H1 (cell line): ENCODE measurements around the gene ANO2. TPM values are rescaled to one million over a fixed set of nuclear protein-coding genes. Genes with fewer than 3 reads are reported as not detected.

ENCODE experiments used
- CTCF ChIA-PET: fragments of 300-600 bp; sonication (Branson Sonifier 250); formaldehyde crosslinking; loops from one replicate; lab custom pipeline; 2021; ENCODE audit not compliant: partially characterized antibody; lab: Charles Lee
- POLR2A ChIA-PET: fragments of 300-600 bp; sonication (Branson Sonifier 250); formaldehyde crosslinking; loops from one replicate; lab custom pipeline; 2021; ENCODE audit warnings: inconsistent platforms; ENCODE audit not compliant: partially characterized antibody; lab: Charles Lee
- DNase-seq, 2 experiments: peaks; one replicate each; pipeline versions ENCODE4 v3.0.0 to v3.0.0-alpha.2; 2010 to 2022; ENCODE audit warnings: low spot score in 2 of 2, low read depth in 1 of 2, mixed read lengths in 1 of 2
- FAIRE-seq: peaks from 2 replicates; lab custom pipeline; 2011; peaks lifted over from hg19 to GRCh38; lab: Jason Lieb, UNC
- H2AFZ ChIP-seq: 2 replicates; pipeline ENCODE4 v1.8.1; 2012; ENCODE audit warnings: low read length, inconsistent platforms
- H2AK5ac ChIP-seq: 2 replicates; pipeline ENCODE4 v1.6.1; 2013; ENCODE audit warnings: low read depth, low read length
- H2BK120ac ChIP-seq: replicated peaks from 2 replicates; pipeline ENCODE3; 2013; ENCODE audit warnings: low read depth, low read length, inconsistent platforms
- H2BK12ac ChIP-seq: 2 replicates; pipeline ENCODE4 v1.6.1; 2013; ENCODE audit warnings: low read depth, low read length
- H2BK15ac ChIP-seq: 2 replicates; pipeline ENCODE4 v1.6.1; 2013; ENCODE audit warnings: low read length
- H2BK20ac ChIP-seq: 2 replicates; pipeline ENCODE4 v1.6.1; 2013; ENCODE audit warnings: low read length
- H2BK5ac ChIP-seq: 2 replicates; pipeline ENCODE4 v1.6.1; 2013; ENCODE audit warnings: low read depth, low read length
- H3K14ac ChIP-seq: 2 replicates; pipeline ENCODE4 v1.6.1; 2013; ENCODE audit warnings: inconsistent platforms; ENCODE audit not compliant: insufficient read length
- H3K18ac ChIP-seq: 2 replicates; pipeline ENCODE4 v1.6.1; 2013; ENCODE audit warnings: low read length; ENCODE audit errors: extremely low read depth
- H3K23ac ChIP-seq: 2 replicates; pipeline ENCODE4 v1.6.1; 2013; ENCODE audit warnings: inconsistent platforms; ENCODE audit not compliant: insufficient read length
- H3K23me2 ChIP-seq: 2 replicates; pipeline ENCODE4 v1.6.1; 2013; ENCODE audit warnings: low read depth, low read length
- H3K27ac ChIP-seq: 2 replicates; pipeline ENCODE4 v1.6.1; 2011; ENCODE audit warnings: low read depth, low read length, inconsistent platforms
- H3K27me3 ChIP-seq, 4 experiments: replicated peaks in 1 of 4; 1 replicate in 1 of 4; 2 replicates in 3 of 4; pipeline versions ENCODE4 v1.6.1 to v1.8.1; 2011 to 2013; ENCODE audit warnings: low read length in 3 of 4, mild to moderate bottlenecking in 3 of 4, inconsistent platforms in 2 of 4, mixed read lengths in 2 of 4, moderate library complexity in 1 of 4; ENCODE audit not compliant: control insufficient read depth in 3 of 4, insufficient read depth in 3 of 4; ENCODE audit errors: extremely low read depth in 1 of 4
- H3K36me3 ChIP-seq, 4 experiments: 2 replicates each; pipeline versions ENCODE4 v1.6.1 to v1.8.1; 2011 to 2013; ENCODE audit warnings: mild to moderate bottlenecking in 4 of 4, low read length in 3 of 4, moderate library complexity in 2 of 4, control low read depth in 1 of 4, inconsistent platforms in 1 of 4; ENCODE audit not compliant: insufficient read depth in 4 of 4, control insufficient read depth in 2 of 4
- H3K4ac ChIP-seq: replicated peaks from 2 replicates; pipeline ENCODE3; 2013; ENCODE audit warnings: low read length, low read depth, mixed read lengths, inconsistent platforms; ENCODE audit not compliant: insufficient read length
- H3K4me1 ChIP-seq, 4 experiments: replicated peaks in 1 of 4; 1 replicate in 1 of 4; 2 replicates in 3 of 4; pipeline versions ENCODE4 v1.6.1 to v1.8.1; 2011 to 2013; ENCODE audit warnings: low read length in 3 of 4, inconsistent platforms in 2 of 4, mixed read lengths in 1 of 4; ENCODE audit not compliant: insufficient read depth in 4 of 4, control insufficient read depth in 3 of 4
- H3K4me2 ChIP-seq, 2 experiments: 2 replicates each; pipeline versions ENCODE4 v1.6.1 to v1.8.1; 2011 to 2013; ENCODE audit warnings: low read depth in 2 of 2, low read length in 2 of 2, control low read depth in 1 of 2, inconsistent platforms in 1 of 2, mild to moderate bottlenecking in 1 of 2; ENCODE audit not compliant: insufficient read depth in 1 of 2
- H3K4me3 ChIP-seq, 4 experiments: fragments of 200-600, 300-600 bp in 1 of 4; sonication (generic), shearing (Covaris generic), sonication (Bioruptor Twin) in 1 of 4; 2 replicates each; pipeline versions ENCODE4 v1.5.1 to v1.8.1; 2011 to 2016; ENCODE audit warnings: low read length in 4 of 4, low read depth in 3 of 4, control low read depth in 2 of 4, inconsistent platforms in 2 of 4, mild to moderate bottlenecking in 2 of 4, mixed read lengths in 1 of 4, moderate library complexity in 1 of 4; ENCODE audit not compliant: insufficient read depth in 2 of 4; ENCODE audit errors: extremely low read depth in 1 of 4
- H3K56ac ChIP-seq: replicated peaks from 2 replicates; pipeline ENCODE3; 2013; ENCODE audit warnings: low read depth, mild to moderate bottlenecking, mixed read lengths, low read length, inconsistent platforms; ENCODE audit not compliant: insufficient read length
- H3K79me1 ChIP-seq: 2 replicates; pipeline ENCODE4 v1.6.1; 2013; ENCODE audit warnings: low read depth, low read length, control low read depth
- H3K79me2 ChIP-seq, 2 experiments: 2 replicates each; pipeline versions ENCODE4 v1.6.1 to v1.8.1; 2012 to 2013; ENCODE audit warnings: low read length in 2 of 2, mild to moderate bottlenecking in 2 of 2, inconsistent platforms in 1 of 2; ENCODE audit not compliant: insufficient read depth in 2 of 2, control insufficient read depth in 1 of 2
- H3K9ac ChIP-seq, 4 experiments: replicated peaks in 1 of 4; 1 replicate in 1 of 4; 2 replicates in 3 of 4; pipeline versions ENCODE4 v1.6.1 to v1.8.1; 2011 to 2013; ENCODE audit warnings: low read depth in 3 of 4, low read length in 3 of 4, control low read depth in 2 of 4, mild to moderate bottlenecking in 2 of 4, moderate library complexity in 2 of 4, inconsistent platforms in 1 of 4; ENCODE audit errors: extremely low read depth in 1 of 4
- H3K9me3 ChIP-seq, 2 experiments: 2 replicates each; pipeline versions ENCODE4 v1.6.1 to v1.8.1; 2012 to 2013; ENCODE audit warnings: mild to moderate bottlenecking in 2 of 2, moderate library complexity in 2 of 2, control low read depth in 1 of 2, inconsistent platforms in 1 of 2, low read depth in 1 of 2, low read length in 1 of 2, mixed read lengths in 1 of 2; ENCODE audit not compliant: insufficient read depth in 2 of 2
- H4K20me1 ChIP-seq, 2 experiments: replicated peaks in 1 of 2; 2 replicates each; pipeline versions ENCODE3 to v1.8.1; 2011 to 2013; ENCODE audit warnings: inconsistent platforms in 2 of 2, low read length in 2 of 2, mild to moderate bottlenecking in 1 of 2; ENCODE audit not compliant: insufficient read depth in 2 of 2, control insufficient read depth in 1 of 2
- H4K5ac ChIP-seq: 2 replicates; pipeline ENCODE4 v1.6.1; 2013; ENCODE audit warnings: low read length, low read depth, mixed read lengths, inconsistent platforms; ENCODE audit not compliant: insufficient read length
- H4K8ac ChIP-seq: 2 replicates; pipeline ENCODE4 v1.8.0; 2013; ENCODE audit warnings: mild to moderate bottlenecking, moderate library complexity, low read length, inconsistent platforms; ENCODE audit not compliant: insufficient read depth; ENCODE audit errors: extremely low read depth
- H4K91ac ChIP-seq: replicated peaks from 2 replicates; pipeline ENCODE3; 2013; ENCODE audit warnings: low read length, mixed read lengths, inconsistent platforms; ENCODE audit not compliant: insufficient read length
- BCL11A ChIP-seq, 2 experiments: IDR thresholded peaks; one replicate each; pipeline ENCODE4 v1.6.1; 2011; ENCODE audit warnings: low read depth in 2 of 2, low read length in 2 of 2, mild to moderate bottlenecking in 2 of 2
- SP2 ChIP-seq: IDR thresholded peaks from 2 replicates; pipeline ENCODE4 v1.6.1; 2012; ENCODE audit warnings: mild to moderate bottlenecking, low read length, inconsistent platforms
- WGBS, 2 experiments: shearing (Covaris generic) in 1 of 2; methylation state at CpG; one replicate each; pipeline versions ENCODE4 v1.1.6 to v1.1.7; 2013 to 2015; ENCODE audit warnings: low lambda C conversion rate in 2 of 2, mixed read lengths in 2 of 2, inconsistent platforms in 1 of 2, low coverage in 1 of 2, missing lambda C conversion rate in 1 of 2; ENCODE audit not compliant: insufficient replicate concordance in 2 of 2, insufficient coverage in 1 of 2, insufficient read length in 1 of 2; ENCODE audit errors: extremely low coverage in 1 of 2, missing lambda C conversion rate in 1 of 2; 5-methylcytosine and 5-hydroxymethylcytosine counted together
- polyA plus RNA-seq, 7 experiments: library from polyadenylated mRNA; depleted of rRNA in 3 of 7; stranded (reverse) in 5 of 7; unstranded in 2 of 7; fragments of >200 nt in 5 of 7; fragments of 200-250 nt in 2 of 7; gene quantifications; 1 replicate in 5 of 7; 2 replicates in 1 of 7; 4 replicates in 1 of 7; pipeline versions ENCODE4 v1.2.1 to v1.2.3, GENCODE V29; 2011 to 2013; ENCODE audit warnings: missing spikeins in 2 of 7, mixed read lengths in 2 of 7
- total RNA-seq: library from RNA; stranded (reverse); fragmentation: NEBNext Ultra II Directional; extraction: Animal tissue kit (Norgen Biotek cat#: 25700); gene quantifications from 2 replicates; pipeline ENCODE4 v1.2.1, GENCODE V29; 2021

ANO2 gene
- total and polyA plus RNA-seq, 2 of the 8 experiments (the other 6 are each of a cell fraction or from before 2014, with no cell fraction given) = 1.9 to 5.5 TPM

DNA sequence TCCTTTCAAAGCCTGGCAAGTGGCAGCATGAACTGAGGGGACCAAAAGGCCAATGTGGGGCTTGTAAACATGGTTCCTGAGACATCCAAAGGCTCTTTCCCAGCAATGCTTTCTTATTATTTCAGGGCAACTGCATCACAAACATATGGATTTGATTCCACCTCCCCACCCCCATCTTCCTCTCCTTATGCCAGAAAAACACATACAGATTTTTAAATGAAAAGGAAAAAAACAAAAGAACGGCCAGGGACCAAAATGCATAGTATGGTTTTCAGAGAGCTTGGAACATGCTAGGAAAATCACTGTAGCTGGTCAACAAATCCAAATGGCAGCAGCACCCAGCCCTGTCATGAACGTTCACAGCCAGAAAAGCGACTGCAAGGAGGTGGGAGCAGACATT is 167.6 kb downstream of the ANO2 start:
- Histone ChIP-seq H3K23me2 (no peaks in the 10 kb centered on the region), H4K5ac (no peak overlapping the region), H2AFZ (no peak overlapping the region), H2BK20ac (no peak overlapping the region), H3K56ac (no peak overlapping the region), H3K79me2 (no peaks in the 10 kb centered on the region), H4K91ac (no peak overlapping the region), H2BK120ac (no peak overlapping the region), H2BK15ac (no peak overlapping the region), H3K4ac (no peak overlapping the region), H3K23ac (no peak overlapping the region), H3K27me3 (no peaks in the 10 kb centered on the region), H3K18ac (no peak overlapping the region), H3K36me3 (no peaks in the 10 kb centered on the region), H3K14ac (no peak overlapping the region), H3K9ac (no peak overlapping the region), H3K4me3 (no peak overlapping the region), H2BK5ac (no peak overlapping the region), H3K4me2 (no peak overlapping the region), H4K20me1 (no peaks in the 10 kb centered on the region), H3K4me1 (no peaks in the 10 kb centered on the region), H2BK12ac (no peak overlapping the region), H3K9me3 (no peaks in the 10 kb centered on the region), H3K79me1 (no peaks in the 10 kb centered on the region), H2AK5ac (no peak overlapping the region), H4K8ac (no peak overlapping the region), H3K27ac (no peak overlapping the region)
- WGBS, 2 experiments = 91% methylated on average over 3 of the region's 3 CpGs; no CpG with 5 or more reads in 1 of the 2 experiments
- ChIA-PET CTCF (interaction anchor here (0.8 to 1.9 kb wide), 8 partner anchors 10 to 129 kb away, joined by 3 to 7 read pairs (median 3); no protein-coding TSS in a partner anchor), POLR2A (no interaction called here)
- peak in 1 of 2 experiments; percentile 10 for DNase-seq
- TF ChIP-seq BCL11A (IDR thresholded peaks at IDR 0.05; ENCODE audit: low read depth in 2 of 2, low read length in 2 of 2) (no peak), SP2 (no peak)
- FAIRE-seq = no peak
